Body of pancreas (tissue), 4 donors: Measurements from ENCODE around the gene EMSY.

ENCODE experiments used
- CTCF ChIP-seq, 7 experiments: fragments of 450-650 bp in 4 of 7; fragments of 200-600 bp in 3 of 7; sonication (generic) in 3 of 7; IDR thresholded peaks; one replicate each; pipeline ENCODE4 v1.5.1; 2016 to 2019; ENCODE audit warnings: antibody characterized with exemption in 7 of 7
- POLR2A ChIP-seq, 3 donors: fragments of 450-650 bp; IDR thresholded peaks; one replicate each; pipeline ENCODE4 v1.6.1; 2016; ENCODE audit warnings: antibody characterized with exemption in 3 of 3, mild to moderate bottlenecking in 2 of 3

GRCh38 chr11:76415073-76415472, 29.7 kb upstream of the EMSY start:
- TF ChIP-seq POLR2A (IDR thresholded peaks at IDR 0.05), result no peak
- TF ChIP-seq CTCF (IDR thresholded peaks at IDR 0.05), result no peak
